ENCODE measurements around the gene OGG1.
"Not testable (repeated sequence)": the region's sequence is repeated elsewhere in the genome, so short reads cannot be mapped to it uniquely, and the experiment has no call there.

OGG1 gene

DNA sequence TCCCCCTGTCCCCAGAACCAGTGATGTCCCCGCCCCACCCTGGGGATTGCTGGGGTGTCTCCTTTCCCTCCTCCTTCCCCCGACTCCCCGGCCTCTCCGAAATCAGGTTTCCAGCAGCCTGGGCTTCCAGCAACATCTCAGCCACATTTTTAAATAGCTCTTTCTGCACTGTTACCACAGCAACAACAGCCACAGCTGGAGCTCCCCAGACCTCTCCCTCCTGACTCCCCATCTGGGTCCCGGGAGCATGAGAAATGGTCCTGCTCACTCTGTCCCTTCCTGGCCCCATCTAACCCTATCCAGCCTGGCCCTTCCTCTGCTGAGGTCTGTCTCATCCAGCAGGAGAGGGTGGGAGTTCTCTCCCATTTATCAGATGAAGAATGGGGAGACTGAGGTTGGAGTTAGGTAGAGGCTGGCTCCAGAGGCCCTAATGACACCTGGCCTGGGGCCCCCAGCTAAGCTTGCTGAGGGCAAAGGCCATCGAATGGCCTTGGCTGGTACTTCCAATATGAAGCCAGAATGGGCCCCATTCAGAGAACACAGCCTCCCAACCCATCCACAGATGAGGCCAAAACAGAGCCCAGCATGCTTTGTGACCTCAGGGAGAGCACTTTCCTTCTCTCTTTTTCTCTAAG is 18.5 kb downstream of the OGG1 start:
- DNase-seq: no peak

- no peak for DNase-seq
These were observed 19.3 kb downstream of the OGG1 start for GRCh38 chr3:9769012-9769411.

GRCh38 chr3:9769426-9770275 is 19.9 kb downstream of the OGG1 start, which contains the start of gene CAMK1:
Gene CAMK1 (minus strand): TSS chr3:9769947. CDS start chr3:9767749, 2,198 bp downstream.
- DNase-seq: peak in 1 of 2 experiments; percentile 27

- no peak for DNase-seq
These were observed 20.6 kb downstream of the OGG1 start for GRCh38 chr3:9770276-9770812.

DNA sequence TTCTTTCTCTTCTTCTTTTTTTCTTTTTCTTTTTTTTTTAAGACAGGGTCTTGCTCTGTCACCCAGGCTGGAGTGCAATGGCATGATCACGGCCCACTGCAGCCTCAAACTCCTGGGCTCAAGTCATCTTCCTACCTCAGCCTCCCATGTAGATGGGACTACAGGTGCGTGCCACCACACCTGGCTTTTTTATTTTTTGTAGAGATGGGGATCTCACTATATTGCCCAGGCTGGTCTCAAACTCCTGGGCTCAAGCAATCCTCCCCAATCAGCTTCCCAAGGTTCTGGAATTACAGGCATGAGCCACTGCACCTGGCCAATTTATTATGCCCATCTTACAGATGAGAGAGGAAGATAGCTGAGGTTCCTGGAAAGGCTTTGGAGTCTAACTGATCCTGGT is 21.3 kb downstream of the OGG1 start:
- DNase-seq: not testable (repeated sequence)

- DNase-seq: no peak
These were observed 27.3 kb downstream of the OGG1 start for GRCh38 chr3:9776896-9777693.

GRCh38 chr3:9777694-9778021 is 27.9 kb downstream of the OGG1 start:
- DNase-seq: no peak

DNA sequence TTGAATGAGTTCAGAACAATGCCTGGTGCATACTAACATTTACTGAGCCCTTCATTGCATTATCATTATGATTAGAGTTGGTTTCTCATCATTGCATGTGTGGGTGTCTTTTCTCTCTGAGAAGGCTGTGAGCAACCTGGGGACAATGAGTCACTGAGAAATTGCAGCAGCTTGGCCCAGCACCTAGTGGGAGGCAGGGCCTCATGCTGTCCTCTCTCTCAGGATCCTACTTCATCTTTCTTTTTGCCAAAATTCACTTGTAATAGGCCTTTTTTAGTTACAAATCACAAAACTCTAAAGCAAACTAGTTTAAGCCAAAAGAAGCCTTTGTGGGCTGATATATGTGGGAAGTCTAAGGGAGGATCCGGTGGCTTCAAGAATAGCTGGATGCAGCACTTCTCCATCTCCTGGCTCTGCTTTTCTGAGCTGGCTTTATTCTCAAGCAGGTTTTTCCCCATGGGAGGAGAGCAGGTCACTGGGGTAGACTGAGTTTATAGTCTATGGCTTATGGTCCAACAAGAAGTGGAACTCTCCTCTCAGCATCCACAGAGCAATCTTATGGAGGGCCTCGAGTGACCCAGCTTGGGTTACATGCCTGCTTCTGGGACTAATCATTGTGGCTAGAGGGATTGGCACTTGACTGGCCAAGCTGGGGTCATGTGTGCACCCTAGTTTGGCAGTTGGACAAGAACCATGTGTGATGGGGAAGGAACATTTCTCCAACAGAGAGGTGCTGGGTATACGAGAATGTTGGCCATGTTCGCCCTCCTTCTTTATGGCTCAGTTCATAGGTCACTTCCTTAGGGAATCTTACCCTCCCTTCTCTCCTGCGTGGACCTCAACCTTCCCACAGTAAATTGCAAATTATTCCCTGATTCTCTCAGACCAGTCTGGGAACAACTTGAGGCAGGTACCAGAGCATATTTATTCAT is 28.7 kb downstream of the OGG1 start:
- DNase-seq: no peak

GRCh38 chr3:9779075-9779593 is 29.4 kb downstream of the OGG1 start:
- no peak for DNase-seq

GRCh38 chr3:9779721-9780457 is 30.1 kb downstream of the OGG1 start:
- no peak for DNase-seq

GRCh38 chr3:9780458-9780812 is 30.7 kb downstream of the OGG1 start:
- no peak for DNase-seq

GRCh38 chr3:9780910-9781309 is 31.2 kb downstream of the OGG1 start:
- no peak for DNase-seq

DNA sequence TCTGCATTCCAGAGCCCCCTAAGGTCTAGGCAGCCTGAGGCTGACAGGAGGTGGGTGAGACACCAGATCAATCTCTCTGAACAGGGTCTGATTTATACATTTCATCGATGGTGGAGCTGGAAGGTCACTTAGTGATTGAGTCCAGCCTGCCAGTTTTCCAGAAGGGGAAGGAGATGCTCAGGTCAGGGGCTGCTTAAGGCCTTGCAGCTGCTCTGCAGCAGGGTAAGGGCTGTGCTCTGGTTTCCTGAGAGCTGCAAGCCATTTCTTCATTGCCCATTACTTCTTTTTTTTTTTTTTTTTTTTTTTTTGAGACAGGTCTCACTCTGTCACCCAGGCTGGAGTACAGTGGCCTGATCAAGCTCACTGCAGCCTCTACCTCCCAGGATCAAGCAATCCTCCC is 31.8 kb downstream of the OGG1 start:
- no peak for DNase-seq

- DNase-seq: no peak
These were observed 32.3 kb downstream of the OGG1 start for GRCh38 chr3:9781978-9782603.

DNA sequence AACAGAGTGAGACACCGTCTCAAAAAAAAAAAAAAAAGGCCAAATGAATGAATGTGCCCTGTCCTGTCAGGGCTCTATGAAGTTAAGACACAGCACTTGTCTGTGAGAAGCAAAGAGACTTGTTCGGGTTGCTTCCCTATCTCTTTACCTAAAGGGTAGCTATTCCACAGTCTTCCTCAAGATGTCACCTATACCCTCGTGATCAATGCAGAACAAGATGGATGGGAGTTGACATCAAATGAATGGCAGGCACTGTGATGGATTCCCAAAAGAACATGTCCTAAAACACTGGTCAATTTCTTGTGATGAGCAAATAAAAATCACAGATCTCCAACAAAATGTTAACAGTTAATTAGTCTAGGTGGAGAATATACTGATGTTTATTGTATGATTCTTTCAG is 33.0 kb downstream of the OGG1 start:
- DNase-seq: peak in 1 of 2 experiments; percentile 41

GRCh38 chr3:9783954-9784353 is 34.2 kb downstream of the OGG1 start:
- no peak for DNase-seq

DNA sequence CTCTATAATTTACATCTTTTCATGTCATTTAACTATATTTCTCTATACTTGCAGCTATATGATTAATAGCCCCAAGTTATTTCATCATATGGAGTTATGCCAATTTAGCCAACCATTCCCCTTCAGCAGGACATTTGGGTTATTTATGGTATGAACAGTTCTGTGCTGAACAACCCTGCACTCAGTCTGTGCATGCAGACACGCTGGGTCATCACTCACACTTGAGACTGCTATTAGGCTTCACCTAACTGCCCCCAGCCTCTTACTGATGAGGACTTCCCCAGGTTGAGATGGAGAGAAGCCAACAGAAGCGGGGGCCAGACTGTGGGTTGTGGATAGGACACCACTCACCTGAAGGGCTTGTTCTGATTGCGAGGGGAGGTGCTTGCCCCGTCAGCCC is 35.2 kb downstream of the OGG1 start:
- no peak for DNase-seq

DNA sequence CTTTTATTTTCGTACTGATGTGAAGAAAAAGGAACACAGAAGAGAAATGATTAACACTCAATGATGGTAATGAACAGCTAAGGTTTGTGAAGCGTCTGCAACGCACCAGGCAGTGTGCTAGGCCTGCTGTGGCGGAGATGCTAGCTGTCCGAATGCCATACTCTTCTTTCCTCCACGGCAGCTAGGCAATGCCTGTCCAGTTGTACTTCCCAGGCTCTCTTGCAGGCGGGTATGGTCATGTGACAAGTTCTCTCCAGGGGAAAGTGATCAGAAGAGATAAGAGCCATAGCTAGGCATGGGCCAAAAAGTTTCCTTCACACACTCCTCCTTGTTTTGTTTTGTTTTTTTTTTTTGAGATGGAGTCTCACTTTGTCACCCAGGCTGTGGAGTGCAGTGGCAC is 35.9 kb downstream of the OGG1 start:
- DNase-seq: no peak

- DNase-seq: no peak
These were observed 36.5 kb downstream of the OGG1 start for GRCh38 chr3:9786209-9786739.

GRCh38 chr3:9786825-9787669 is 37.3 kb downstream of the OGG1 start:
- DNase-seq: no peak

Data from NCI-H524 (cell line).